ENCODE data around the gene CASP3.
"Not testable (repeated sequence)": the region's sequence is repeated elsewhere in the genome, so short reads cannot be mapped to it uniquely, and the experiment has no call there.

CASP3 gene

GRCh38 chr4:184591747-184592270 is 57.4 kb downstream of the CASP3 start:
- not testable (repeated sequence) for DNase-seq

GRCh38 chr4:184591070-184591677 is 58.1 kb downstream of the CASP3 start:
- DNase-seq = no peak

GRCh38 chr4:184590196-184590595 is 59.1 kb downstream of the CASP3 start:
- no peak for DNase-seq

- no peak for DNase-seq
Measured at GRCh38 chr4:184588893-184589292, 60.4 kb downstream of the CASP3 start.

- no peak for DNase-seq
Measured at GRCh38 chr4:184587701-184588100, 61.5 kb downstream of the CASP3 start.

GRCh38 chr4:184587221-184587620 is 62.0 kb downstream of the CASP3 start:
- no peak for DNase-seq

GRCh38 chr4:184583738-184584502 is 65.3 kb downstream of the CASP3 start:
- DNase-seq = no peak
